Measurements from ENCODE around the gene CCDC141.

Gene CCDC141

GRCh38 chr2:178927173-178927572, 122.8 kb downstream of the CCDC141 start:
- no peaks in the 10 kb centered on the region for H3K4me1 ChIP-seq (ENCODE audit: control insufficient read depth, low read length)
- no peaks in the 10 kb centered on the region for H3K36me3 ChIP-seq (ENCODE audit: control insufficient read depth, low read length)
- H3K79me2 ChIP-seq (ENCODE audit: control insufficient read depth, low read length), result no peaks in the 10 kb centered on the region
- H3K27me3 ChIP-seq (ENCODE audit: control insufficient read depth, low read length), result no peaks in the 10 kb centered on the region
- no peak overlapping the region for H3K27ac ChIP-seq (ENCODE audit: low read depth, low read length)
- H3F3A ChIP-seq (ENCODE audit: control insufficient read depth, insufficient read depth), result no peaks in the 10 kb centered on the region
- H3K4me2 ChIP-seq (ENCODE audit: low read length), result no peak overlapping the region
- no peaks in the 10 kb centered on the region for H3K9me3 ChIP-seq (ENCODE audit: control insufficient read depth, insufficient read depth, low read length)
- H3K9me2 ChIP-seq (replicated peaks; ENCODE audit: control insufficient read depth, low read length), result no peaks in the 10 kb centered on the region
- H3K4me3 ChIP-seq (ENCODE audit: low read length), result no peak overlapping the region
- TF ChIP-seq CTCF (IDR thresholded peaks at IDR 0.05; ENCODE audit: low read depth, low read length, poor library complexity, severe bottlenecking) (no peak), EZH2phosphoT487 (IDR thresholded peaks at IDR 0.05; ENCODE audit: borderline replicate concordance, low read length) (no peak)
- H4K20me1 ChIP-seq (ENCODE audit: control insufficient read depth, insufficient read depth, low read depth, low read length), result no peaks in the 10 kb centered on the region

- Histone ChIP-seq H3K27me3 (ENCODE audit: control insufficient read depth, low read length) (no peaks in the 10 kb centered on the region), H3K4me1 (ENCODE audit: control insufficient read depth, low read length) (no peaks in the 10 kb centered on the region), H3K27ac (ENCODE audit: low read depth, low read length) (no peak overlapping the region), H4K20me1 (ENCODE audit: control insufficient read depth, insufficient read depth, low read depth, low read length) (no peaks in the 10 kb centered on the region), H3K4me3 (ENCODE audit: low read length) (no peak overlapping the region), H3F3A (ENCODE audit: control insufficient read depth, insufficient read depth) (no peaks in the 10 kb centered on the region), H3K9me3 (ENCODE audit: control insufficient read depth, insufficient read depth, low read length) (no peaks in the 10 kb centered on the region), H3K9me2 (replicated peaks; ENCODE audit: control insufficient read depth, low read length) (no peaks in the 10 kb centered on the region), H3K4me2 (ENCODE audit: low read length) (no peak overlapping the region), H3K36me3 (ENCODE audit: control insufficient read depth, low read length) (no peaks in the 10 kb centered on the region), H3K79me2 (ENCODE audit: control insufficient read depth, low read length) (no peaks in the 10 kb centered on the region)
- no peak for TF ChIP-seq CTCF (IDR thresholded peaks at IDR 0.05; ENCODE audit: low read depth, low read length, poor library complexity, severe bottlenecking)
- no peak for TF ChIP-seq EZH2phosphoT487 (IDR thresholded peaks at IDR 0.05; ENCODE audit: borderline replicate concordance, low read length)
These were observed 125.1 kb downstream of the CCDC141 start for GRCh38 chr2:178924817-178925216.

GRCh38 chr2:178923546-178923945, 126.4 kb downstream of the CCDC141 start:
- H3K79me2 ChIP-seq (ENCODE audit: control insufficient read depth, low read length), result no peaks in the 10 kb centered on the region
- H3K9me3 ChIP-seq (ENCODE audit: control insufficient read depth, insufficient read depth, low read length), result no peaks in the 10 kb centered on the region
- H3K4me1 ChIP-seq (ENCODE audit: control insufficient read depth, low read length), result no peaks in the 10 kb centered on the region
- H3K4me3 ChIP-seq (ENCODE audit: low read length), result no peak overlapping the region
- no peak for TF ChIP-seq CTCF (IDR thresholded peaks at IDR 0.05; ENCODE audit: low read depth, low read length, poor library complexity, severe bottlenecking)
- TF ChIP-seq EZH2phosphoT487 (IDR thresholded peaks at IDR 0.05; ENCODE audit: borderline replicate concordance, low read length), result no peak
- no peaks in the 10 kb centered on the region for H3K27me3 ChIP-seq (ENCODE audit: control insufficient read depth, low read length)
- no peak overlapping the region for H3K27ac ChIP-seq (ENCODE audit: low read depth, low read length)
- H3K9me2 ChIP-seq (replicated peaks; ENCODE audit: control insufficient read depth, low read length), result no peaks in the 10 kb centered on the region
- no peak overlapping the region for H3K4me2 ChIP-seq (ENCODE audit: low read length)
- H3F3A ChIP-seq (ENCODE audit: control insufficient read depth, insufficient read depth), result no peaks in the 10 kb centered on the region
- H4K20me1 ChIP-seq (ENCODE audit: control insufficient read depth, insufficient read depth, low read depth, low read length), result no peaks in the 10 kb centered on the region
- H3K36me3 ChIP-seq (ENCODE audit: control insufficient read depth, low read length), result no peaks in the 10 kb centered on the region
